H1 (cell line): ENCODE data around the gene KRTCAP2. TPM values are rescaled to one million over a fixed set of nuclear protein-coding genes. Genes with fewer than 3 reads are reported as not detected.

ENCODE experiments used
- CTCF ChIA-PET: fragments of 300-600 bp; sonication (Branson Sonifier 250); formaldehyde crosslinking; loops from one replicate; lab custom pipeline; 2021; ENCODE audit not compliant: partially characterized antibody; lab: Charles Lee
- POLR2A ChIA-PET: fragments of 300-600 bp; sonication (Branson Sonifier 250); formaldehyde crosslinking; loops from one replicate; lab custom pipeline; 2021; ENCODE audit warnings: inconsistent platforms; ENCODE audit not compliant: partially characterized antibody; lab: Charles Lee
- DNase-seq, 2 experiments: peaks; one replicate each; pipeline versions ENCODE4 v3.0.0 to v3.0.0-alpha.2; 2010 to 2022; ENCODE audit warnings: low spot score in 2 of 2, low read depth in 1 of 2, mixed read lengths in 1 of 2
- FAIRE-seq: peaks from 2 replicates; lab custom pipeline; 2011; peaks lifted over from hg19 to GRCh38; lab: Jason Lieb, UNC
- H2AFZ ChIP-seq: 2 replicates; pipeline ENCODE4 v1.8.1; 2012; ENCODE audit warnings: low read length, inconsistent platforms
- H2AK5ac ChIP-seq: 2 replicates; pipeline ENCODE4 v1.6.1; 2013; ENCODE audit warnings: low read depth, low read length
- H2BK120ac ChIP-seq: replicated peaks from 2 replicates; pipeline ENCODE3; 2013; ENCODE audit warnings: low read depth, low read length, inconsistent platforms
- H2BK12ac ChIP-seq: 2 replicates; pipeline ENCODE4 v1.6.1; 2013; ENCODE audit warnings: low read depth, low read length
- H2BK15ac ChIP-seq: 2 replicates; pipeline ENCODE4 v1.6.1; 2013; ENCODE audit warnings: low read length
- H2BK20ac ChIP-seq: 2 replicates; pipeline ENCODE4 v1.6.1; 2013; ENCODE audit warnings: low read length
- H2BK5ac ChIP-seq: 2 replicates; pipeline ENCODE4 v1.6.1; 2013; ENCODE audit warnings: low read depth, low read length
- H3K14ac ChIP-seq: 2 replicates; pipeline ENCODE4 v1.6.1; 2013; ENCODE audit warnings: inconsistent platforms; ENCODE audit not compliant: insufficient read length
- H3K18ac ChIP-seq: 2 replicates; pipeline ENCODE4 v1.6.1; 2013; ENCODE audit warnings: low read length; ENCODE audit errors: extremely low read depth
- H3K23ac ChIP-seq: 2 replicates; pipeline ENCODE4 v1.6.1; 2013; ENCODE audit warnings: inconsistent platforms; ENCODE audit not compliant: insufficient read length
- H3K23me2 ChIP-seq: 2 replicates; pipeline ENCODE4 v1.6.1; 2013; ENCODE audit warnings: low read depth, low read length
- H3K27ac ChIP-seq: 2 replicates; pipeline ENCODE4 v1.6.1; 2011; ENCODE audit warnings: low read depth, low read length, inconsistent platforms
- H3K27me3 ChIP-seq, 4 experiments: replicated peaks in 1 of 4; 1 replicate in 1 of 4; 2 replicates in 3 of 4; pipeline versions ENCODE4 v1.6.1 to v1.8.1; 2011 to 2013; ENCODE audit warnings: low read length in 3 of 4, mild to moderate bottlenecking in 3 of 4, inconsistent platforms in 2 of 4, mixed read lengths in 2 of 4, moderate library complexity in 1 of 4; ENCODE audit not compliant: control insufficient read depth in 3 of 4, insufficient read depth in 3 of 4; ENCODE audit errors: extremely low read depth in 1 of 4
- H3K36me3 ChIP-seq, 4 experiments: 2 replicates each; pipeline versions ENCODE4 v1.6.1 to v1.8.1; 2011 to 2013; ENCODE audit warnings: mild to moderate bottlenecking in 4 of 4, low read length in 3 of 4, moderate library complexity in 2 of 4, control low read depth in 1 of 4, inconsistent platforms in 1 of 4; ENCODE audit not compliant: insufficient read depth in 4 of 4, control insufficient read depth in 2 of 4
- H3K4ac ChIP-seq: replicated peaks from 2 replicates; pipeline ENCODE3; 2013; ENCODE audit warnings: low read length, low read depth, mixed read lengths, inconsistent platforms; ENCODE audit not compliant: insufficient read length
- H3K4me1 ChIP-seq, 4 experiments: replicated peaks in 1 of 4; 1 replicate in 1 of 4; 2 replicates in 3 of 4; pipeline versions ENCODE4 v1.6.1 to v1.8.1; 2011 to 2013; ENCODE audit warnings: low read length in 3 of 4, inconsistent platforms in 2 of 4, mixed read lengths in 1 of 4; ENCODE audit not compliant: insufficient read depth in 4 of 4, control insufficient read depth in 3 of 4
- H3K4me2 ChIP-seq, 2 experiments: 2 replicates each; pipeline versions ENCODE4 v1.6.1 to v1.8.1; 2011 to 2013; ENCODE audit warnings: low read depth in 2 of 2, low read length in 2 of 2, control low read depth in 1 of 2, inconsistent platforms in 1 of 2, mild to moderate bottlenecking in 1 of 2; ENCODE audit not compliant: insufficient read depth in 1 of 2
- H3K4me3 ChIP-seq, 4 experiments: fragments of 200-600, 300-600 bp in 1 of 4; sonication (generic), shearing (Covaris generic), sonication (Bioruptor Twin) in 1 of 4; 2 replicates each; pipeline versions ENCODE4 v1.5.1 to v1.8.1; 2011 to 2016; ENCODE audit warnings: low read length in 4 of 4, low read depth in 3 of 4, control low read depth in 2 of 4, inconsistent platforms in 2 of 4, mild to moderate bottlenecking in 2 of 4, mixed read lengths in 1 of 4, moderate library complexity in 1 of 4; ENCODE audit not compliant: insufficient read depth in 2 of 4; ENCODE audit errors: extremely low read depth in 1 of 4
- H3K56ac ChIP-seq: replicated peaks from 2 replicates; pipeline ENCODE3; 2013; ENCODE audit warnings: low read depth, mild to moderate bottlenecking, mixed read lengths, low read length, inconsistent platforms; ENCODE audit not compliant: insufficient read length
- H3K79me1 ChIP-seq: 2 replicates; pipeline ENCODE4 v1.6.1; 2013; ENCODE audit warnings: low read depth, low read length, control low read depth
- H3K79me2 ChIP-seq, 2 experiments: 2 replicates each; pipeline versions ENCODE4 v1.6.1 to v1.8.1; 2012 to 2013; ENCODE audit warnings: low read length in 2 of 2, mild to moderate bottlenecking in 2 of 2, inconsistent platforms in 1 of 2; ENCODE audit not compliant: insufficient read depth in 2 of 2, control insufficient read depth in 1 of 2
- H3K9ac ChIP-seq, 4 experiments: replicated peaks in 1 of 4; 1 replicate in 1 of 4; 2 replicates in 3 of 4; pipeline versions ENCODE4 v1.6.1 to v1.8.1; 2011 to 2013; ENCODE audit warnings: low read depth in 3 of 4, low read length in 3 of 4, control low read depth in 2 of 4, mild to moderate bottlenecking in 2 of 4, moderate library complexity in 2 of 4, inconsistent platforms in 1 of 4; ENCODE audit errors: extremely low read depth in 1 of 4
- H3K9me3 ChIP-seq, 2 experiments: 2 replicates each; pipeline versions ENCODE4 v1.6.1 to v1.8.1; 2012 to 2013; ENCODE audit warnings: mild to moderate bottlenecking in 2 of 2, moderate library complexity in 2 of 2, control low read depth in 1 of 2, inconsistent platforms in 1 of 2, low read depth in 1 of 2, low read length in 1 of 2, mixed read lengths in 1 of 2; ENCODE audit not compliant: insufficient read depth in 2 of 2
- H4K20me1 ChIP-seq, 2 experiments: replicated peaks in 1 of 2; 2 replicates each; pipeline versions ENCODE3 to v1.8.1; 2011 to 2013; ENCODE audit warnings: inconsistent platforms in 2 of 2, low read length in 2 of 2, mild to moderate bottlenecking in 1 of 2; ENCODE audit not compliant: insufficient read depth in 2 of 2, control insufficient read depth in 1 of 2
- H4K5ac ChIP-seq: 2 replicates; pipeline ENCODE4 v1.6.1; 2013; ENCODE audit warnings: low read length, low read depth, mixed read lengths, inconsistent platforms; ENCODE audit not compliant: insufficient read length
- H4K8ac ChIP-seq: 2 replicates; pipeline ENCODE4 v1.8.0; 2013; ENCODE audit warnings: mild to moderate bottlenecking, moderate library complexity, low read length, inconsistent platforms; ENCODE audit not compliant: insufficient read depth; ENCODE audit errors: extremely low read depth
- H4K91ac ChIP-seq: replicated peaks from 2 replicates; pipeline ENCODE3; 2013; ENCODE audit warnings: low read length, mixed read lengths, inconsistent platforms; ENCODE audit not compliant: insufficient read length
- E2F6 ChIP-seq: IDR thresholded peaks from 2 replicates; pipeline ENCODE4 v1.6.1; 2012; ENCODE audit warnings: inconsistent platforms
- KDM5A ChIP-seq: fragments of 200-600 bp; IDR thresholded peaks from 2 replicates; pipeline ENCODE4 v1.7.1; 2012; ENCODE audit warnings: mild to moderate bottlenecking, low read length, inconsistent platforms, mixed read lengths
- MAX ChIP-seq: IDR thresholded peaks from 2 replicates; pipeline ENCODE4 v1.6.1; 2012; ENCODE audit warnings: inconsistent platforms
- SIX5 ChIP-seq: IDR thresholded peaks from 2 replicates; pipeline ENCODE4 v1.6.1; 2011; ENCODE audit warnings: mild to moderate bottlenecking, low read depth, low read length
- TAF7 ChIP-seq: optimal IDR thresholded peaks from 2 replicates; pipeline ENCODE3; 2011; ENCODE audit warnings: low read depth, mild to moderate bottlenecking, inconsistent platforms, low read length, moderate library complexity, borderline replicate concordance
- TBP ChIP-seq: IDR thresholded peaks from 2 replicates; pipeline ENCODE4 v1.6.1; 2011; ENCODE audit warnings: low read depth, low read length, improper control_type of control experiment
- TCF12 ChIP-seq: IDR thresholded peaks from 2 replicates; pipeline ENCODE4 v1.6.1; 2011; ENCODE audit warnings: low read depth, mild to moderate bottlenecking, low read length
- YY1 ChIP-seq: IDR thresholded peaks from 2 replicates; pipeline ENCODE4 v1.6.1; 2011; ENCODE audit warnings: low read depth, mild to moderate bottlenecking, low read length
- WGBS, 2 experiments: shearing (Covaris generic) in 1 of 2; methylation state at CpG; one replicate each; pipeline versions ENCODE4 v1.1.6 to v1.1.7; 2013 to 2015; ENCODE audit warnings: low lambda C conversion rate in 2 of 2, mixed read lengths in 2 of 2, inconsistent platforms in 1 of 2, low coverage in 1 of 2, missing lambda C conversion rate in 1 of 2; ENCODE audit not compliant: insufficient replicate concordance in 2 of 2, insufficient coverage in 1 of 2, insufficient read length in 1 of 2; ENCODE audit errors: extremely low coverage in 1 of 2, missing lambda C conversion rate in 1 of 2; 5-methylcytosine and 5-hydroxymethylcytosine counted together
- polyA plus RNA-seq, 7 experiments: library from polyadenylated mRNA; depleted of rRNA in 3 of 7; stranded (reverse) in 5 of 7; unstranded in 2 of 7; fragments of >200 nt in 5 of 7; fragments of 200-250 nt in 2 of 7; gene quantifications; 1 replicate in 5 of 7; 2 replicates in 1 of 7; 4 replicates in 1 of 7; pipeline versions ENCODE4 v1.2.1 to v1.2.3, GENCODE V29; 2011 to 2013; ENCODE audit warnings: missing spikeins in 2 of 7, mixed read lengths in 2 of 7
- total RNA-seq: library from RNA; stranded (reverse); fragmentation: NEBNext Ultra II Directional; extraction: Animal tissue kit (Norgen Biotek cat#: 25700); gene quantifications from 2 replicates; pipeline ENCODE4 v1.2.1, GENCODE V29; 2021
- TF ChIP-seq, protein P1 (sequence below), 3 experiments: IDR thresholded peaks; 1 replicate in 2 of 3; 2 replicates in 1 of 3; pipeline versions ENCODE4 v1.5.1 to v1.6.1; 2011; ENCODE audit warnings: low read length in 3 of 3, mild to moderate bottlenecking in 3 of 3, inconsistent platforms in 2 of 3, low read depth in 1 of 3, moderate library complexity in 1 of 3; ENCODE audit not compliant: insufficient read depth in 1 of 3; ENCODE audit errors: control extremely low read depth in 1 of 3

KRTCAP2 gene
- total and polyA plus RNA-seq, 2 of the 8 experiments (the other 6 are each of a cell fraction or from before 2014, with no cell fraction given), result 146 to 317 TPM

DNA sequence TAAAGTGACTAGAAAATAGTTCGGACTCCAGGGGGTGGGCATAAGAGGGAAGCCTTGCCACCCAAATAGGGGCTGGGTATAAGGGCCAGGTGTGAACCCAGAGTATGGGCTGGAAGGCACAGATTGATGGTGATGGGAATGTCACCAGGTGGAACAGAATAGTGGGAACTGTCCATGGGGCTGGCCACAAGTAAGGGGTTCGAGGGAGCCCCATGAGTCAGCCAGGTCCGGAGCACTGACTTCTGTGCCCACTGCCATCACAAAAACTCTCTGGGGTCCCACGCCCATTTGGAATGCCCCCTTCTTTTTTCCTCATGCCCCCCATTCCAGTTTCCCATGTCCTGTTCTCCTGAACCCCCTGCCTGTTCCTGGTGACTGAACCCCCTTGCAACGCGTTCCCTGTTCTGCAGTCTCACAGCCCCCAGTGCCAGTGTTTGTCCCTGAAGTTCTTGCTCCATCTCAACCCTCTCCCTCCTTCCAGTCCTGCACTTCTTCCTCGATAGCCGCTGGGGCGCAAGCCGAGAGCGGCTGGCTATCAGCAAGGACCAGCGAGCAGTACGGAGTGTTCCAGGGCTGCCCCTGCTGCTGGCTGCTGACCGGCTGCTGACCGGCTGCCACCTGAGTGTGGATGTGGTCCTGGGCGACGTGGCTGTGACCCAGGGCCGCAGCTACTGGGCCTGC lies 8.4 kb upstream of the KRTCAP2 start:
- Histone ChIP-seq H3K4ac (no peak overlapping the region), H3K14ac (no peak overlapping the region), H4K20me1 (peaks cover 5 to 7% of the 10 kb centered on the region in 2 experiments), H2BK20ac (no peak overlapping the region), H3K27ac (no peak overlapping the region), H3K9ac (no peak overlapping the region), H2BK15ac (no peak overlapping the region), H3K9me3 (no peaks in the 10 kb centered on the region), H3K27me3 (no peaks in the 10 kb centered on the region), H3K79me2 (no peaks in the 10 kb centered on the region), H2AFZ (no peak overlapping the region), H3K23me2 (no peaks in the 10 kb centered on the region; the same call in 1 of the 2 replicates), H3K18ac (no peak overlapping the region), H3K4me3 (no peak overlapping the region), H2BK12ac (no peak overlapping the region), H2BK5ac (no peak overlapping the region), H4K91ac (no peak overlapping the region), H3K56ac (no peak overlapping the region), H3K4me1 (peaks cover 2 to 9% (median 6%) of the 10 kb centered on the region in 4 experiments), H3K79me1 (no peaks in the 10 kb centered on the region), H2AK5ac (no peak overlapping the region), H4K5ac (no peak overlapping the region), H3K36me3 (peaks cover 15 to 49% (median 36%) of the 10 kb centered on the region in 4 experiments), H2BK120ac (no peak overlapping the region), H3K23ac (no peak overlapping the region), H3K4me2 (no peak overlapping the region), H4K8ac (no peak overlapping the region; the same call in none of the 2 replicates)
- DNase-seq (no peak), FAIRE-seq (no peak)
- ChIA-PET POLR2A (interaction anchor here (20.5 kb wide), 1 partner anchor 20 kb away, joined by 512 read pairs; the partner anchor contains the start of genes MTX1 and THBS3), CTCF (interaction anchor here (7.9 kb wide), 1 partner anchor 12 kb away, joined by 107 read pairs; no protein-coding TSS in a partner anchor)
- 97% methylated on average over 17 of the region's 18 CpGs; no CpG with 5 or more reads in 1 of the 2 experiments for WGBS, 2 experiments
- no peak for TF ChIP-seq TCF12
- TF ChIP-seq TBP, result no peak
- no peak for TF ChIP-seq SIX5
- TF ChIP-seq E2F6, result no peak
- TF ChIP-seq, protein P1, sequence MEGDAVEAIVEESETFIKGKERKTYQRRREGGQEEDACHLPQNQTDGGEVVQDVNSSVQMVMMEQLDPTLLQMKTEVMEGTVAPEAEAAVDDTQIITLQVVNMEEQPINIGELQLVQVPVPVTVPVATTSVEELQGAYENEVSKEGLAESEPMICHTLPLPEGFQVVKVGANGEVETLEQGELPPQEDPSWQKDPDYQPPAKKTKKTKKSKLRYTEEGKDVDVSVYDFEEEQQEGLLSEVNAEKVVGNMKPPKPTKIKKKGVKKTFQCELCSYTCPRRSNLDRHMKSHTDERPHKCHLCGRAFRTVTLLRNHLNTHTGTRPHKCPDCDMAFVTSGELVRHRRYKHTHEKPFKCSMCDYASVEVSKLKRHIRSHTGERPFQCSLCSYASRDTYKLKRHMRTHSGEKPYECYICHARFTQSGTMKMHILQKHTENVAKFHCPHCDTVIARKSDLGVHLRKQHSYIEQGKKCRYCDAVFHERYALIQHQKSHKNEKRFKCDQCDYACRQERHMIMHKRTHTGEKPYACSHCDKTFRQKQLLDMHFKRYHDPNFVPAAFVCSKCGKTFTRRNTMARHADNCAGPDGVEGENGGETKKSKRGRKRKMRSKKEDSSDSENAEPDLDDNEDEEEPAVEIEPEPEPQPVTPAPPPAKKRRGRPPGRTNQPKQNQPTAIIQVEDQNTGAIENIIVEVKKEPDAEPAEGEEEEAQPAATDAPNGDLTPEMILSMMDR (IDR thresholded peaks at IDR 0.05; ENCODE audit: control extremely low read depth in 1 of 3, insufficient read depth in 1 of 3, low read depth in 1 of 3, low read length in 3 of 3), result no peak
- TF ChIP-seq YY1, result no peak
- no peak for TF ChIP-seq KDM5A
- no peak for TF ChIP-seq MAX
- TF ChIP-seq TAF7, result no peak
